IPS-20b (cell line): ENCODE measurements around the gene SEC14L6.

Experiments used
- H3K27ac ChIP-seq: one replicate; pipeline ENCODE4 v1.5.1; 2013; ENCODE audit warnings: low read length
- H3K27me3 ChIP-seq: 2 replicates; pipeline ENCODE4 v1.6.1; 2013; ENCODE audit warnings: mild to moderate bottlenecking, low read length, inconsistent platforms; ENCODE audit not compliant: insufficient read depth
- H3K36me3 ChIP-seq: 2 replicates; pipeline ENCODE4 v1.6.1; 2013; ENCODE audit warnings: low read depth, mild to moderate bottlenecking, inconsistent platforms, low read length, moderate library complexity; ENCODE audit not compliant: insufficient read depth
- H3K4me1 ChIP-seq: 2 replicates; pipeline ENCODE4 v1.6.1; 2013; ENCODE audit warnings: mild to moderate bottlenecking, control low read depth, inconsistent platforms, low read length, moderate library complexity; ENCODE audit not compliant: insufficient read depth
- H3K4me3 ChIP-seq: 2 replicates; pipeline ENCODE4 v1.5.1; 2013; ENCODE audit warnings: mild to moderate bottlenecking, low read length, inconsistent platforms
- H3K9ac ChIP-seq: 2 replicates; pipeline ENCODE4 v1.6.1; 2013; ENCODE audit warnings: low read depth, mild to moderate bottlenecking, inconsistent platforms, low read length, moderate library complexity
- H3K9me3 ChIP-seq: 2 replicates; pipeline ENCODE4 v1.6.1; 2013; ENCODE audit warnings: mild to moderate bottlenecking, low read depth, low read length, inconsistent platforms; ENCODE audit not compliant: insufficient read depth

The SEC14L6 gene

DNA sequence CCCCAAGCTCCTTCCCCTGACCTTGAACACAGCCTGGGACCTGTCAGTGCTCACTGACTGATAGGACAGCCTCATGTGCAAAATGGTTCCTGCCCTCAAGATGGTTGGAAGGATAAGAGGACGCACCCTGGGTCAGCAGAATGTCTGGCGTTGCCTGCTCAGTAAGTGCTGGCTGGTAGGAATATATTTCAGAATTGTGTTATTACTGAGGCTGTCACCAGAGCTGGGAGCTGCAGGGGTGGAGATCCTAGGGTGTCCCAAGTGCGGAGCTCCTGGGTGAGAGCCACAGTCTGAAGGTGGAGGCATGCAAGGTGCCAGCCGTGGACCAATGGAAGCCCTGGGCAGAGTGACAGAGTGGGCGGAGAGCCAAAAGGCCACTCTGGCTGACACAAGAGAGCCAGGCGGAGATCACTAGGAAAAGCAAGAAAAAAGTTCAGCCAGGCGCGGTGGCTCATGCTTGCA is 40.0 kb downstream of the SEC14L6 start:
- H3K9me3 ChIP-seq, result no peaks in the 10 kb centered on the region

DNA sequence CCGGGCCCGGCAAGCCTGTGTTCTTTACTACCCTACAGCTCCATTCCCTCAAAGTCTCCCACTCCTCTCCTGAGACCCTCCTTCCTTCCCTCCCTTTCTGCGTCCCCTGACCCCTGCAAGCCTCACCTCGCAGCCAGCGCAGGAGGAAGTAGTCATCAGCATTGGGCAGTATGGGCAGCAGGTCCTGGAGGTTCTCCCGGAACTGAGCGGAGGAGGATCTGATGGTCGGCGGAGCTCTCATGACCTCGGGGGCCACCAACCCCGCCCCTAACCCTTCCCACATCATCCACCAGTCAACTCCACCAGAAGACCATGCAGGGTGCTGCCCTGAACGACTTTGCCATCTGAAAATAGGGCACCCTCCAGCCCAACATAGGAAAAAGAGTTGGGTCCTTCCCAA is 43.0 kb downstream of the SEC14L6 start:
- Histone ChIP-seq H3K4me1 (no peaks in the 10 kb centered on the region), H3K27me3 (no peaks in the 10 kb centered on the region), H3K4me3 (no peak overlapping the region), H3K9ac (no peak overlapping the region), H3K9me3 (no peaks in the 10 kb centered on the region), H3K36me3 (no peaks in the 10 kb centered on the region), H3K27ac (no peak overlapping the region)

More for the DNA sequence above, 40.0 kb downstream of the SEC14L6 start:
- no peaks in the 10 kb centered on the region for H3K27me3 ChIP-seq
- no peaks in the 10 kb centered on the region for H3K36me3 ChIP-seq
- no peak overlapping the region for H3K4me3 ChIP-seq
- H3K27ac ChIP-seq, result no peak overlapping the region
- H3K9ac ChIP-seq, result no peak overlapping the region
- no peaks in the 10 kb centered on the region for H3K4me1 ChIP-seq

DNA sequence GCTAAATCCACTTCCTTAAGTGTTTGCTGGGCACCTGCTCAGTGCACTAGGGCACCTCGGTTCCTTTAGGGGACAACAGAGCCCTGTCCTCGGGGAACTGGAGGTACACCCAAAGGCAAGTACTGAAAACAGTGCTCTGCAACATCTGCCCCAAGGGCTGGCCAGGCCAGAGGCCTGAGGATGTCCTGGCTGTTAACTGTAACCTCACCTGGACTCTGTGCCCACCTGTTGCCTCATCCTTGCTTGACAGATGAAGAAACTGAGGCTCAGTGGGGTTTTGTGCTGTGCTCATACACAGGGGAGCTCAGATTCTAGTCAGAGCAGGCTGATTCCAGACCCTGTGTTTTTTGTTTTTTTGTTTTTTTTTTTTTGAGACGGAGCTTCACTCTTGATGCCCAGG is 43.6 kb downstream of the SEC14L6 start:
- Histone ChIP-seq H3K27ac (no peak overlapping the region), H3K9me3 (no peaks in the 10 kb centered on the region), H3K9ac (no peak overlapping the region), H3K4me1 (no peaks in the 10 kb centered on the region), H3K4me3 (no peak overlapping the region), H3K27me3 (no peaks in the 10 kb centered on the region), H3K36me3 (no peaks in the 10 kb centered on the region)

DNA sequence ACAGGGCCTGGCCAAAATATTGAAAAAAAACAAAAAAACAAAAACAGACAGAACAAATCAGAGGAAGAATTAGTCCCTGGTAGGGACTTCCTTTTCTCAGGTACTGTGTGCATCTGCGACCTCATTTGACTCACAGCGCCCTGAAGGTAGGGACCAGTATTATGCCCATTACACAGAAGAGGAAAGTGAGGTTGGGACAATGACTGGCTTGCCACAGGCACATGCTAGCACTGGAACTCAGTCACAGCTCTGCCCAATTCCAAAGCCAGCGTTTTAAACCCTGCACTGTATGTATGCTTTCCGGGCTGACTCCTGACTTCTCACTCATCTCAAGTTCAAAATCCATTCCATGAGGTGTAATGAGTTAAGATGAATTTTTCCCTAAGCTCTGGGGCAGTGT is 44.4 kb downstream of the SEC14L6 start:
- Histone ChIP-seq H3K4me3 (no peak overlapping the region), H3K9me3 (no peaks in the 10 kb centered on the region), H3K4me1 (no peaks in the 10 kb centered on the region), H3K27me3 (no peaks in the 10 kb centered on the region), H3K9ac (no peak overlapping the region), H3K36me3 (no peaks in the 10 kb centered on the region), H3K27ac (no peak overlapping the region)

DNA sequence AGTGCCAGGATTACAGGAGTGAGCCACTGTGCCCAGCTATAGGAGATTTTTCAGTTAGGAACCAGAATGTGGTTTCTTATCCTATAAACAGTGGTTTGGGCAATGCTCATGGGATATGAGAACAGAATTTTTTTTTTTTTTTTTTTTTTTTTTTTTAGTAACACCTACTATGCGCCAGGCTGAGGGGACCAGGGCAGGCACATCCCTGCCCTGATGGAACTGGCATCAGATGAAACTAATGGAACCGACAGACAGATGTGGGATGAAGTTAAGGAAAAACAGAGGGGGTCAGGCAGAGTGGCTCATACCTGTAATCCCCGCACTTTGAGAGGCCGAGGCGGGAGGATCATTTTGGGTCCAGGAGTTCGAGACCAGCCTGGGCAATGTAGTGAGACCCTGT is 45.9 kb downstream of the SEC14L6 start:
- Histone ChIP-seq H3K9me3 (no peaks in the 10 kb centered on the region), H3K9ac (no peak overlapping the region), H3K4me1 (no peaks in the 10 kb centered on the region), H3K4me3 (no peak overlapping the region), H3K36me3 (no peaks in the 10 kb centered on the region), H3K27ac (no peak overlapping the region), H3K27me3 (no peaks in the 10 kb centered on the region)

DNA sequence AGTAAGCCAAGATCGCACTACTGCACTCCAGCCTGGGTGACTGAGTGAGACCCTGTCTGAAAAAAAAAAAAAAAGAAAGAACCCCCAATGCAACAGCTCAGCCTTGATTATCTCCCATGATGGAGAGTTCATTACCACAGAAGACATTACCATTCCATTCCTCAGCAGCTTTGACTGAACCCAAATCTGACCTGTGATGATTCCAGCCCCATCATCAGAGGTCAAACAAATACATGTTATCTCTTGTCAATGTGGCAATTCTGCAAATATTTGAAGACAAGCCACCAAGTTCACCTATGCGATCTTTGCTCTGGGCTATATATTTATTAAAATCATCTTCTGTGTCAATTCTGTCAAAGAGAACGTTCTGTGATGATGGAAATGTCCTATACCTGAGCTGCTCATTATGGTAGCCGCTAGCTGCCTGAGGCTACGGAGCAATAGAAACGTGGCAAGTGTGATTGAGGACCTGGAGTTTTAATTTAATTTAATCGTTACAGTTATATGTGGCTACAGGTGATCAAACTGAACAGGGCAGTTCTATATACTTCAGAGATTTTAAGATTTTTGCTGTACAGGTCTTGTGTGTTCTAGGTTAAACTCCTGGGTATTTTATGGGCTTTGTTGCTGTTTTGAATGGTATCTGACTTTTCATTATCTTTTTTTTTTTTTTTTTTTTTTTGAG is 48.9 kb downstream of the SEC14L6 start:
- Histone ChIP-seq H3K9me3 (no peaks in the 10 kb centered on the region), H3K36me3 (no peaks in the 10 kb centered on the region), H3K4me3 (no peak overlapping the region), H3K9ac (no peak overlapping the region), H3K27me3 (no peaks in the 10 kb centered on the region), H3K4me1 (no peaks in the 10 kb centered on the region), H3K27ac (no peak overlapping the region)

DNA sequence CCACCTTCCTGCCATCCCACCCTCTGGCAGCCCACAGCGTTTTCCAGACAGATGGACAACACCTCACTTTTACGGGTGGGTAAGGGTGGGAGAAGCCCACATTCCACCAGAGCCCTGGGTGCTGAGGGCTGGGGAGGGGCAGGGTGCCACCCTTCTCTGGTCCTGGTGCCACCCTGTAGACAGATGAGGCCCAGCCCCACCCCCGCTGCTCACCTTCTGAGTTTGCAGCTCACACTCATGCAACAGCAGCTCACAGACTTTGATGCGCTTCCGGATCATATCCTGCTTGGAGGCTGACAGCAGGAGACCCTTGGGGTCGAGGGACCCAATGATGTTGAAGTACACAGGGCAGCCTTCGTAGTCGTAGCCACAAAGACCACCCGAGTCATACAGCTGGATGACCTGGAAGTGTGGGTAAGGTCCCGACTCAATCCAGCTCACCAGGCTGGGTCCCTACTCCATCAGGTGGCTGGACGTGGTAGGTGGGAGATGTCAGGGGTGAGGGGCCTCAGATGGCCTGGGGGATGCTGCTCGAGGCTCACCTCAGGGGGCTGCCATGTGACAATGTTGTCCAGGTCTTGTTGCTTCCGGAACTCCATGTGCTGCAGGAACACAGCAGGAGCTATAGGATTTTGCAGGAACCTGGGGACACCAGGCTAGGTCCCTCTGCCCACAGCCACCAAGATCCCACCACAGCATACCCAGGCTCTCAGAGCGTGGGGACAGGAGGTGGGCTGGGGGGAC is 51.3 kb downstream of the SEC14L6 start:
- Histone ChIP-seq H3K27ac (no peak overlapping the region), H3K27me3 (no peaks in the 10 kb centered on the region), H3K4me3 (no peak overlapping the region), H3K4me1 (no peaks in the 10 kb centered on the region), H3K9ac (no peak overlapping the region), H3K36me3 (no peaks in the 10 kb centered on the region), H3K9me3 (no peaks in the 10 kb centered on the region)

DNA sequence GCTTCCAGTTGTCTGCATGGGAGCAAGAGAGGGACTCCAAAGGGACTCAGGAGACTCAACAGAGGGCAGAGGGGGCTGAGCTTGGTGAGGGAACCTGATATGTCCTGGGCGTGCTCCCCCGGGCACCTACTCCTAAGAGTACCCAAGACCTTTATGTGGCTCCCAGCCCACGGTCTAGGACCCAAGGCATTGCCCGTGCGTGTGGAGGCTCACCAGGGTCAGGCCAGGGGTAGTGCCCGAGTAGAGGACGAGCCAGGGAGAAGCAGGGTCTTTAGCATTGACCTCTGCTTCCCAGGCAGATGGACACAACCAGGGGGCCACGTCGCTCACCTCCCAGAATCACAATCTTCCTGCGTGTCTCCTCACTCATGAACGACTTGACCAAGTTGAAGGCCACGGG is 54.4 kb downstream of the SEC14L6 start:
- Histone ChIP-seq H3K27ac (no peak overlapping the region), H3K4me1 (no peaks in the 10 kb centered on the region), H3K9me3 (no peaks in the 10 kb centered on the region)

DNA sequence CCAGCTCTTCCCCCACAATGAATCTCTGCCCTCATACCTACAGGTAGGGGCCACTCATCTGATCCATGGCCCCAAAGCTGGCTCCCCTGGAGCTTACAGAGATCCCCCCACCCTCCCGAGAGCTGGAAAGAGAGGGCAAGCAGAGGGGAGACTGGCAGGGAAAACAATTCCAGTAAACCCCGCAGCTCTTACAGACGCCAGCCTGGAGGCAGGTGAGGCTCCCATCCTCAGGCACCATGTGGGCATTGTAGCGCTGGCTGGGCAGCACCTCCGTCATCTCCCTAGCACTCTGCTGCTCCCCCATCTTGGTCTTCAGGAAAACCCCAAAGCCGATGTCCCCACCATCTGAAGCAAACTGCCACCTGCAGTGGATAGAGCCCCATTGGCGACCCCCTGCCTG is 55.2 kb downstream of the SEC14L6 start:
- H3K4me1 ChIP-seq, result no peaks in the 10 kb centered on the region
- H3K9ac ChIP-seq, result no peak overlapping the region
- no peaks in the 10 kb centered on the region for H3K9me3 ChIP-seq
- H3K27ac ChIP-seq, result no peak overlapping the region
- no peaks in the 10 kb centered on the region for H3K27me3 ChIP-seq
- H3K4me3 ChIP-seq, result no peak overlapping the region
- H3K36me3 ChIP-seq, result no peaks in the 10 kb centered on the region

More for the DNA sequence above, 54.4 kb downstream of the SEC14L6 start:
- Histone ChIP-seq H3K27me3 (no peaks in the 10 kb centered on the region), H3K36me3 (no peaks in the 10 kb centered on the region), H3K4me3 (no peak overlapping the region), H3K9ac (no peak overlapping the region)

DNA sequence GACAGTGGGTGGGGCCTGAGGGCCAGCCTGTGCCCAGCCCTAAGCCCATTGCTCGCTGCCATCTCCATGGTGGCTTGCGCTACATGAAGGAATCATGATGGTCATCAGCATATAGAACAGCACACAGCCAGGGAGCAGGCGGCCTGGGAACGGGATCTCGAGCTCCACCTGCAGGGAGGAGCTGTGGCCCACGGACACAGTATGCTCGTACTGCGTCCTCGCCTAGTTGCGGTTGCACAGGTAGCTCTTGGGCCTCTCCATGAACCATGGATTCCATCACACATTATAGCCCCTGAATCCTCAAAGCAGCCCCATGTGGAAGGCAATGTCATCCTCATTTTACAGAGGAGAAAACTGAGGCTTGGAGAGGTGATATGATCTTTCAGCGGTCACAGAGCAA is 56.1 kb downstream of the SEC14L6 start:
- Histone ChIP-seq H3K9me3 (no peaks in the 10 kb centered on the region), H3K36me3 (no peaks in the 10 kb centered on the region), H3K27me3 (no peaks in the 10 kb centered on the region)

DNA sequence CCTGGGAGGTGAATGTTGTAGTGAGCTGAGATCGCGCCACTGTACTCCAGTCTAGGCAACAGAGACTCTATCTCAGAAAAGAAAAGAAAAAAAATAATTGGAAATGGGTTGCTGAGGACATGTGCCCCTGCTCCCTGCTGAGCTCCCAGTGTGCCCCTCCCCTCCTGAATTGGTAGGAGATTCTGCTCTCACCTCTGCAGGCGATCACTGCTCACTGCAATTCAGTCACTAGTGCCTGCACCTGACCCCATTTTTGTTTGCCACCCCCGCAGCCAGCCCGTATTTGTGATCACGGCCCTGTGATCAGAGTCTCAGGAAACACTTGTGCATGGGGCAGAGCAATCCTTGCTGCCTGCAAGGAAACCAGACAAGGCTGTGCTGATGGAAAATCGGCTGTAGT is 58.4 kb downstream of the SEC14L6 start:
- Histone ChIP-seq H3K27ac (no peak overlapping the region), H3K9me3 (no peaks in the 10 kb centered on the region), H3K36me3 (no peaks in the 10 kb centered on the region), H3K4me3 (no peak overlapping the region), H3K9ac (no peak overlapping the region), H3K27me3 (no peaks in the 10 kb centered on the region), H3K4me1 (no peaks in the 10 kb centered on the region)

More for the DNA sequence above, 56.1 kb downstream of the SEC14L6 start:
- no peak overlapping the region for H3K27ac ChIP-seq
- no peak overlapping the region for H3K9ac ChIP-seq
- no peak overlapping the region for H3K4me3 ChIP-seq
- H3K4me1 ChIP-seq, result no peaks in the 10 kb centered on the region

DNA sequence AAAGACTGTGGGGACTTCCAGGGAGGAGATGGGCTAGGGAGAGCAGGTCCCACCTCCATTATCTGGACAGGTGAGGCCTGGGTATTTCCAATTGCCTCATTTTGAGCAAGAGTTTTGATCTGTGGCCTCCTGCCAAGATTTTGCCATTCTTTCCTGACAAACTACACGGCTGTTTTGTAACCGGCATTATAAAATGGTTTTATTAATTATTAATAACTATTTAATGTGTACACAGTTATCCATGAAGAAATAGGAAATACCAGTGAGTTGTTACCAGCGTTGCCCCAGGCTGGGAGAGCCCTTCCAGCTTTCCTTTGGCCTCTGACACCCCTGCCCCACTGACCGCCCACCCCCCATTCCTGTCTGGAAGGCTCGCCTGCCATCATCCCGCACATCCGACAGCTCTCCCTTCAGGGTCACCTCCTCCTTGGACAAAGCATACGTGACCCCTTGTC is 59.9 kb downstream of the SEC14L6 start:
- Histone ChIP-seq H3K4me1 (no peaks in the 10 kb centered on the region), H3K4me3 (no peak overlapping the region), H3K9me3 (no peaks in the 10 kb centered on the region), H3K27me3 (no peaks in the 10 kb centered on the region), H3K9ac (no peak overlapping the region), H3K36me3 (no peaks in the 10 kb centered on the region), H3K27ac (no peak overlapping the region)
